GM23338 (cell line): ENCODE results near the gene DNM2. TPM values are rescaled to one million over a fixed set of nuclear protein-coding genes. Genes with fewer than 3 reads are reported as not detected.

ENCODE experiments used
- ATAC-seq: fragments of 200-7000 bp; cut with Tn5 transposase; 3 replicates; pipeline ENCODE4 v1.9.1; 2020
- DNase-seq: peaks from one replicate; pipeline ENCODE4 v3.0.0-alpha.2; 2015; ENCODE audit warnings: low spot score
- H2AFZ ChIP-seq: fragments of 200-600 bp; sonication (generic); 2 replicates; pipeline ENCODE4 v1.8.0; 2016; ENCODE audit warnings: antibody characterized with exemption, mild to moderate bottlenecking, moderate library complexity
- H3F3A ChIP-seq: fragments of 200-600 bp; sonication (generic); replicated peaks from 2 replicates; pipeline ENCODE4 v1.8.0; 2017; ENCODE audit warnings: antibody characterized with exemption, mixed run types, low read depth
- H3K27ac ChIP-seq: fragments of 200-600 bp; sonication (generic); 2 replicates; pipeline ENCODE4 v1.6.1; 2016; ENCODE audit warnings: low read depth
- H3K27me3 ChIP-seq: fragments of 200-600 bp; sonication (generic); 2 replicates; pipeline ENCODE4 v1.8.0; 2016; ENCODE audit warnings: mild to moderate bottlenecking, mixed run types, moderate library complexity; ENCODE audit not compliant: insufficient read depth
- H3K36me3 ChIP-seq: fragments of 200-600 bp; sonication (generic); 2 replicates; pipeline ENCODE4 v1.8.0; 2016; ENCODE audit warnings: mild to moderate bottlenecking; ENCODE audit not compliant: insufficient read depth
- H3K4me1 ChIP-seq: fragments of 200-600 bp; sonication (generic); 2 replicates; pipeline ENCODE4 v1.8.0; 2016; ENCODE audit warnings: mild to moderate bottlenecking, moderate library complexity; ENCODE audit not compliant: insufficient read depth
- H3K4me2 ChIP-seq: fragments of 200-600 bp; sonication (generic); 2 replicates; pipeline ENCODE4 v1.7.1; 2017; ENCODE audit warnings: mixed run types
- H3K4me3 ChIP-seq: fragments of 200-600 bp; sonication (generic); 2 replicates; pipeline ENCODE4 v1.6.1; 2016; ENCODE audit warnings: mixed run types
- H3K79me2 ChIP-seq: fragments of 200-600 bp; sonication (generic); replicated peaks from 2 replicates; pipeline ENCODE4 v1.8.0; 2017; ENCODE audit warnings: mild to moderate bottlenecking; ENCODE audit not compliant: insufficient read depth
- H3K9me2 ChIP-seq: fragments of 200-600 bp; sonication (generic); 2 replicates; pipeline ENCODE4 v1.8.0; 2017; ENCODE audit not compliant: insufficient read depth
- H4K20me1 ChIP-seq: fragments of 200-600 bp; sonication (generic); replicated peaks from 2 replicates; pipeline ENCODE4 v1.8.0; 2017; ENCODE audit warnings: mild to moderate bottlenecking; ENCODE audit not compliant: insufficient read depth
- H3K27ac Mint-ChIP-seq: 2 replicates; pipeline ENCODE4 v1.8.0; 2020; ENCODE audit warnings: inconsistent platforms, mild to moderate bottlenecking, moderate library complexity, mixed read lengths
- H3K27me3 Mint-ChIP-seq: 3 replicates; pipeline ENCODE4 v1.8.0; 2022; ENCODE audit warnings: low read depth, mild to moderate bottlenecking, moderate library complexity, mixed read lengths, inconsistent platforms; ENCODE audit not compliant: insufficient read depth, poor library complexity
- H3K36me3 Mint-ChIP-seq: 3 replicates; pipeline ENCODE4 v1.8.0; 2021; ENCODE audit warnings: low read depth, mild to moderate bottlenecking, inconsistent platforms, moderate library complexity, mixed read lengths
- H3K4me1 Mint-ChIP-seq: 3 replicates; pipeline ENCODE4 v1.8.0; 2020; ENCODE audit warnings: mild to moderate bottlenecking, inconsistent platforms, mixed read lengths
- H3K4me3 Mint-ChIP-seq: 3 replicates; pipeline ENCODE4 v1.8.0; 2021; ENCODE audit warnings: moderate library complexity, mild to moderate bottlenecking, inconsistent platforms, mixed read lengths
- H3K9me3 Mint-ChIP-seq: 3 replicates; pipeline ENCODE4 v1.8.0; 2020; ENCODE audit warnings: moderate library complexity, mild to moderate bottlenecking, inconsistent platforms, mixed read lengths
- CREB1 ChIP-seq: fragments of 250-450 bp; sonication (Bioruptor Pico); IDR thresholded peaks from 2 replicates; pipeline ENCODE4 v1.5.0; 2020; ENCODE audit warnings: low read depth, mild to moderate bottlenecking, moderate library complexity
- CTCF ChIP-seq, 2 experiments: fragments of 200-600 bp in 1 of 2; sonication (generic) in 1 of 2; conservative IDR thresholded peaks; 2 replicates each; pipeline versions ENCODE4 v1.5.1 to v1.6.1; 2016 to 2017; ENCODE audit warnings: antibody characterized with exemption in 2 of 2, low read depth in 2 of 2, mild to moderate bottlenecking in 2 of 2, moderate library complexity in 1 of 2
- EZH2 ChIP-seq: fragments of 200-600 bp; sonication (generic); IDR thresholded peaks from one replicate; pipeline ENCODE4 v1.8.0; 2017; ENCODE audit warnings: antibody characterized with exemption, mild to moderate bottlenecking, low read depth; ENCODE audit not compliant: unreplicated experiment
- EZH2phosphoT487 ChIP-seq: fragments of 200-600 bp; sonication (generic); IDR thresholded peaks from one replicate; pipeline ENCODE4 v1.8.1; 2018; ENCODE audit warnings: antibody characterized with exemption; ENCODE audit not compliant: unreplicated experiment
- JUNB ChIP-seq: IDR thresholded peaks from one replicate; pipeline ENCODE4 v1.6.1; 2016; ENCODE audit warnings: antibody characterized with exemption; ENCODE audit not compliant: unreplicated experiment
- NANOG ChIP-seq: IDR thresholded peaks from 2 replicates; pipeline ENCODE4 v1.6.1; 2016; ENCODE audit warnings: antibody characterized with exemption, borderline replicate concordance
- POLR2AphosphoS5 ChIP-seq: IDR thresholded peaks from 2 replicates; pipeline ENCODE4 v1.6.1; 2016; ENCODE audit warnings: antibody characterized with exemption, low read depth
- STAT1 ChIP-seq: IDR thresholded peaks from one replicate; pipeline ENCODE4 v1.6.1; 2016; ENCODE audit warnings: antibody characterized with exemption; ENCODE audit not compliant: unreplicated experiment
- ZNF114 ChIP-seq: fragments of 250-450 bp; sonication (Bioruptor Pico); IDR thresholded peaks from 2 replicates; pipeline ENCODE4 v1.5.0; 2020; ENCODE audit warnings: mild to moderate bottlenecking, moderate library complexity
- ZNF331 ChIP-seq: fragments of 250-450 bp; sonication (Bioruptor Pico); IDR thresholded peaks from 2 replicates; pipeline ENCODE4 v1.5.0; 2020; ENCODE audit warnings: low read depth, mild to moderate bottlenecking, moderate library complexity
- ZNF462 ChIP-seq: fragments of 250-450 bp; sonication (Bioruptor Pico); IDR thresholded peaks from 2 replicates; pipeline ENCODE4 v1.5.0; 2020; ENCODE audit warnings: mild to moderate bottlenecking, moderate library complexity
- polyA plus RNA-seq: library from polyadenylated mRNA; unstranded; fragments of >200 nt; fragmentation: Nextera tagmentation; extraction: Ambion mirVana; gene quantifications from 2 replicates; pipeline ENCODE4 v1.2.1, GENCODE V29; 2016
- total RNA-seq: library from RNA; depleted of rRNA; stranded (reverse); fragments of >200 nt; shearing (Covaris generic); gene quantifications from 2 replicates; pipeline ENCODE4 v1.2.3, GENCODE V29; 2014

DNM2 gene
- total and polyA plus RNA-seq, 2 experiments from 2014 or later: 40.7 to 138 TPM

GRCh38 chr19:10727685-10728201 lies 9.9 kb downstream of the DNM2 start (continued):
- no peak for TF ChIP-seq ZNF462
- no peak for TF ChIP-seq ZNF114
- no peak for TF ChIP-seq EZH2phosphoT487
- TF ChIP-seq CREB1 (CRISPR knock-in tag): no peak
- no peak for TF ChIP-seq POLR2AphosphoS5
- no peak for TF ChIP-seq STAT1
- TF ChIP-seq JUNB: no peak
- no peak for TF ChIP-seq NANOG
- TF ChIP-seq CTCF (conservative IDR thresholded peaks at IDR 0.05; ENCODE audit: low read depth in 2 of 2): no peak

- H3K27ac Mint-ChIP-seq: no peak overlapping the region
- Histone ChIP-seq H3K36me3 (no peaks in the 10 kb centered on the region), H3K27me3 (no peaks in the 10 kb centered on the region), H3K4me2 (no peak overlapping the region), H4K20me1 (peaks cover 44% of the 10 kb centered on the region), H3K4me1 (no peaks in the 10 kb centered on the region), H3K4me3 (no peak overlapping the region), H3K27ac (no peak overlapping the region), H3K79me2 (peaks cover 98% of the 10 kb centered on the region), H3F3A (no peaks in the 10 kb centered on the region), H3K9me2 (no peaks in the 10 kb centered on the region), H2AFZ (no peak overlapping the region)
- H3K27me3 Mint-ChIP-seq: peaks cover 1% of the 10 kb centered on the region
- no peak overlapping the region for H3K4me3 Mint-ChIP-seq
- H3K9me3 Mint-ChIP-seq: no peaks in the 10 kb centered on the region
- peaks cover 4% of the 10 kb centered on the region for H3K36me3 Mint-ChIP-seq
- ATAC-seq (no peak), DNase-seq (no peak)
- H3K4me1 Mint-ChIP-seq: 0 out of 3 replicates have a peak, but pooled peaks cover 3% of the 10 kb centered on the region
- TF ChIP-seq POLR2AphosphoS5 (no peak), NANOG (no peak), EZH2 (no peak), ZNF331 (CRISPR knock-in tag) (no peak), EZH2phosphoT487 (no peak)
Observed at GRCh38 chr19:10729411-10729810, 11.5 kb downstream of the DNM2 start.
